Left hindlimb (tissue), 1 donor: ENCODE measurements around the gene TTC34.

ENCODE experiments used
- DNase-seq: peaks from one replicate; pipeline ENCODE4 v3.0.0-alpha.2; 2018

TTC34 gene

GRCh38 chr1:2587071-2587859, 214.2 kb downstream of the TTC34 start:
- DNase-seq, result no peak

GRCh38 chr1:2586154-2587070, 215.1 kb downstream of the TTC34 start, which contains the start of gene PRXL2B:
PRXL2B (plus strand) TSS chr1:2586777; CDS start chr1:2586886, 109 bp downstream.
- DNase-seq, result peak; percentile 100
